GM21423 (cell line): Measurements from ENCODE around the gene BMAL1.

ENCODE experiments used
- ATAC-seq: cut with Tn5 transposase; IDR thresholded peaks from one replicate; pipeline ENCODE4 v1.9.1; 2021; ENCODE audit warnings: mild to moderate bottlenecking, moderate library complexity; ENCODE audit not compliant: unreplicated experiment

Gene BMAL1

GRCh38 chr11:13338427-13339069 is 61.0 kb downstream of the BMAL1 start:
- no peak for ATAC-seq

DNA sequence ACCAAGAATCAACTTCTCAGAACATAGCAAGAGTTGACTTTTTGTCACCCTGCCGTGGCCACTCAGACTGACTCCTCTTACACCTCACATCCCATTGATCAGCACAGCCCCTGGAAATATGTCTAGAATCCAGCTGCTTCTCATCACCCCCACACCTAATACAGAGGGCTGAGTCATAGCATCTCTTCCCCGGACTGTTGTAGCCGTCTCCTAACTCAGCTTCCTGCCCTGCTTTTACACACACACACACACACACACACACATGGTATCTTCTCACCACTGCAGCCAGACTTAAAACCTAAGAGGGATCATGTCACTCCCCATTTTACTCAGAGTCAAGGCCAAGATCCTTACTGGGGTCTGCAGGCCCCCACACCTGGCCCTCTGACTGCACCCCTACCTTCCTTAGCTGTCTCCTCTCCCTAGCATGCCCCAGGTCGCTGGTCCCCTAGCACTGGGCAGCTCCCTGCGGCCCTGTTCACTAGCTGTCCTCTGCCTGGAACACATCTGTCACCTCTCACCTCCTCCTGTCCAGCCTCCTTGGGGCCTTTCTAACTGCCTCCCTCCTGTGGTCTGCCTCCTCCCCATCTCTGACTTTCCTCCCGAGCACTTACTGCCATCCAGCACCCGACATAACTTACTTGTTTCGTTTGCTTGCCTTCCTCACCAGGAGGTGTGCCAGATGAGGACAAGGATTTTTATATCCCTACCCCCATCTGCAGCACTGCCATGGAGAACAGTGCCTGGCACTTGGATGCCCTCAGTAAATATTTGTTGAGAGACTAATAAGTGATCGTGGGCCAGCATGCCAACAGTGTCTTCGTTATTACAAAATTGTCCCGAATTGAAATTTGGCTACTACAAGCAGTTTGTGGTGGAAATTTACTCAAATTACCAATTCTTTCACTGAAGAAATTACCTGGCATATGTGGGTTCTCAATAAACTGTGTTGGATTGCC is 61.9 kb downstream of the BMAL1 start:
- ATAC-seq = no peak

- ATAC-seq = no peak
These were observed 63.4 kb downstream of the BMAL1 start for GRCh38 chr11:13341026-13341425.

- peak; percentile 40 for ATAC-seq
These were observed 65.5 kb downstream of the BMAL1 start for GRCh38 chr11:13343067-13343466.

- ATAC-seq = peak; percentile 38
These were observed 66.5 kb downstream of the BMAL1 start for GRCh38 chr11:13343931-13344717.

DNA sequence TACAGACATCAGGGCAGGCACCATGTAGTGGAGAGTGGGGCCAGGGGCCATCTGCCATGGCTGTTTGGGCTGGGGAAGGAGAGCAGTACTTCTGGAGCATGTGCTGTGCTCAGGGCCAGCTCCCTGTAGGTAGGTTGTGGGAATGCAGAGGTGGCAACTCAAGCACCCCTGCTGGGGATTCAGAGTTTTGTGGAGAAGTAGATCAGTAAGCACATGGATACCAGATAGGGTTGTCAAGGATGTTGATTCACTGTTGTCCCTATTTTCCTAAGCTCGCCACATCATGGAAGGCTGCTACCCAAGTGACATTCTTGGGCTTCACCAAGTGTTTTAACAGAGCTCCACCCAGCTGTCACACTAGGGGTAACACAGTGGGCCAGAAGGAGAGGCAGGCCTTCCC is 67.2 kb downstream of the BMAL1 start:
- no peak for ATAC-seq

- ATAC-seq = no peak
These were observed 68.9 kb downstream of the BMAL1 start for GRCh38 chr11:13346470-13346869.

- ATAC-seq = no peak
These were observed 70.3 kb downstream of the BMAL1 start for GRCh38 chr11:13347901-13348300.

GRCh38 chr11:13348305-13348704 is 70.7 kb downstream of the BMAL1 start:
- peak; percentile 38 for ATAC-seq

DNA sequence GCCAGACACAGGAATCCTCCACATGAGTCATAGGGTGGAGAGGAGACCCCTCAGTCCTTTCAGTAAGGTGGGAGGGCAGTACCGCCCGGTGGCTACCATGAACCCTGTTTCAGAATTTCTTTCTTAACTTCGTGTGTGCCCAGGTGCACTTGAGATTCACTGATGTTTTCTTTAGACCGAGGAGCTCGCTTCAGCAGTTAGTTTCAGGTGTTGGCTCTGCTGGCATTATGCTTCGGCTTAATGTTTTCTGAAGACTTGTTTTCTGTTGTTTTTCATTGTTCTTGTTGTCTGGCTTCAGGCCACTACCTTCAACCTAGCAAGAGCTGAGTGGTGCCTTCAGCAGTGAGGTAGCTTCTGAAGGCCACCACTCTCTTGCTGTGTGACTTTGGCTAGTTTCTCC is 71.5 kb downstream of the BMAL1 start:
- ATAC-seq = no peak

DNA sequence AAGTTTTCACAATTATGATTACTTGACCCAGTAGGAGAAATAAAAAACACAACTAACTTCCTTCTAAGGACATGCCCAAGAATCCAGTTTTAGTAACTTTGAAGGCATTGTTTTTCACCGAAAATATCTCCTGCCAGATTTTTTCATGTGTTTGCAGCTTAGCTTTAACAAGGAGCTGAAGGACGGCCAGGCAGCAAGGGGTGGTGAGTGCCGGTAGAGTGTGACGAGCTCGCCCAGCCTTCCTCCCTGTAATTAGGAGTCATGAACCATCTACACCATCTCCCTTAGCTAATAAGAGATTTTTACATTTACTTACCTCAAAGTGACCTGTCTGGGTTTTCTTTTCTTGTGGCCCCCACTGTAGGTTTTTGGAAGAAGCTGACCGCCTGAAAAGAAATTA is 72.0 kb downstream of the BMAL1 start:
- no peak for ATAC-seq

DNA sequence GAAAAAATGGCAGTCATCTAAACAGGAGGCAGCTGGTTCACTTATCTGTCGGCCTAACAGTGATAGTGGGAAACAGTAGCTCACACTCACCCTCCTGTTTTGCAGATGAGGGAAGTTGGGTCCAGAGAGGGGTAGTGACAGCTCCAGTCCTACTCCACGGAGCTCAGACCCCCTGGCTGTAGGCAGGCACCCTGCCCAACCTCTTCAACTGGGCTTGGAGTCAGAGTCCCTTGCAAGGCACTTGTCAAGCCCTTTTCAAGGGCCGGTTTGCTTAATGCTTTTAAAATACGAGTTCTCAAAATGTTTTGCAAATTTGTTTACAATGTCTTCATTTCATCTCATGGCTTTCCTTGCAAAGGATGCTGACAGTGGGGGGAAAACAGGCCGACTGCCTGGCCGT is 75.1 kb downstream of the BMAL1 start:
- ATAC-seq = no peak

DNA sequence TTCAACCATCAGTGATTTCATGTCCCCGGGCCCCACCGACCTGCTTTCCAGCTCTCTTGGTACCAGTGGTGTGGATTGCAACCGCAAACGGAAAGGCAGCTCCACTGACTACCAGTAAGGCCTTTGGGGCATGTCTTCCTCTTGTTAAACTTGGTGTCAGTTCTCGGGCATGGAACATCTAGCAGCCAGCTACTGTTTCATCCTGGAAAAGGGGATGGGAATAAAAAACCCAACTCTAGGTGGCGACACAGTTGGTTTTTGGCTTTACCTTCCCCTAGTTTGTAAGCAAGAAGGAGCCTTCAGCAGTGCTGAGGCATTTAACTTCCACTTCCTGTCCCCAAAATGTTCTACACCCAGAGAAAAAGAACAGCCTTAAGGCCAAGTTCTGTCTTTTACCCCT is 76.7 kb downstream of the BMAL1 start:
- no peak for ATAC-seq

GRCh38 chr11:13355191-13355590 is 77.6 kb downstream of the BMAL1 start:
- no peak for ATAC-seq

DNA sequence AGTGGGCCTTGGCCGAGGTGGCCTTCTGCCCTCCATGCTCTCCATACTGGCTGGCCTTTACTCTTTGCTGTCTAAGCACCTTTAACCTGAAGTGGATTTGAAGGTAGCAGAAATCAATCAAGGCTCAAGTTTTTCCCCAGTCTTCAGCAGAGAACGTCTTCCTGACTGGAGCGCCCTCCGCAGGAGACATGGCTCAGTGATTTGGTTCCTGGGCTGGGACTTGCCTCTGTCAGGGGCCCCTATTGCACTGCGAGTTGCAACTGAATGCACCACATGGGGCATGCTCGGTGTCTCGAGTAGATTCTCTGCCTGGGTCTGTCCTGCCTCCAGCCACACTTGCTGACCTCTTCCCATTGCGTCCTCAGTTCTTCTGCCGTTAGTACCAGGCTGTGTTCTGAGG is 79.6 kb downstream of the BMAL1 start:
- ATAC-seq = no peak

GRCh38 chr11:13358596-13359270 is 81.1 kb downstream of the BMAL1 start:
- no peak for ATAC-seq

DNA sequence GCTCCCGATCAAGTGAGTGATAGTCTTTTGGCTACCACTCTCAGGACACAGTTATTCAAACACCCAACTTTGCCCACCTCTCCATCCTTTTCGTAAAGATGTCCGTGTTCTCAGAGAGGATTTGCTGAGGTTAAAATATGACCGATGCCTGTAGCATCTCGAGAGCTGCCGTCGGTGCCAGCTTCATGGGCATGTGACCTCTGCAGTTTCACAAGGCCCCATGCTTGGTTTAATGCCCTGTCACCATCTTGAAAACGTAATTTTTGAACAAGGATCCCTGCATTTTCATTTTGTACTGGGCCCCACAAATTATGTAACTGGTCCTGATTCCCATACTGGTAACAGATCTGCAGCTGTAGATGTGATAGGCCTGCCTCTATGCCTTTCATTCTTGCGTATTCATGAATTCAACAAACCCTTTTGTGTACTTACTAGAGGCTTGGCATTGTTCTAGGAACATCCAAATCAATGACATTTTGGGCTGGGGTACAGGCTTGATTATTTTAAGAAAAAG is 85.1 kb downstream of the BMAL1 start:
- no peak for ATAC-seq

DNA sequence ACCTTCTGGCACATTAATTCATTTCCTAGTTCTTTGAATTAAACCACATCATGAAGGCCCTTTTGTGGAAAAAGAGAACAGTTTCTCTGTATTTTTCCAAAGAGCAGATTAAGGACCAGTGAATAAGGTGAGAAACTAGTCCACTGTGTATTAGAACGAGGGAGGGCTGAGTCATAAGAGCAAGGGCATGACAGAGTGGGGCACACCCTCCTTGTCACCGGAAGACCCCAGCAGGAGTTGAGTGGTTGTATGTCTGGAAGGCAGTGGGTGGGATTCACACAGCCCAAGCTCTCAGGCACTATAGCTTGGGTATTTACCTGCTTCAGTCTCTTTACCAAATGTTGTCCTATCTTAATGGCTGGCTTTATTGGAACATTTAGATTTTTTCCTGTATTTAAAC is 86.8 kb downstream of the BMAL1 start:
- ATAC-seq = no peak

- ATAC-seq = no peak
These were observed 88.9 kb downstream of the BMAL1 start for GRCh38 chr11:13366266-13367026.

DNA sequence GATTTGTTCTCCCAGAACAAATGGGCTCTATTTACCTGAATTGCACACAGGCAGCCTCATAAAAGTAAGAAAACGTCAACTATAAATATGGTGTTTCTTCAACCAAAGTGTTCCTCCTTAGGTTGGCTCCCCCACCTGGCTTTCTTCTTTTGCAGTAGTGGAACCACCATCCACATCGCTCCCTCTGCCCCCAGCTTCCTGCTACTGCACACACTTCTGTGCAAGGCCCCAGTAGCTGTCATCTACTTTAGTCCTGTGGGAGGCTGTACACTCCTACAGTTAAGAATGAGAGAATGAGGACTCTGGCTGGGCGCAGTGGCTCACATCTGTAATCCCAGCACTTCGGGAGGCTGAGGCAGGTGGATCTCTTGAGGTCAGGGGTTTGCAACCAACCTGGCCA is 89.5 kb downstream of the BMAL1 start:
- ATAC-seq = no peak
